Lung (tissue), 12 donors: ENCODE data around the gene ZBED6. TPM values are rescaled to one million over a fixed set of nuclear protein-coding genes. Genes with fewer than 3 reads are reported as not detected.

Experiments used
- ATAC-seq: fragments of 200-7000 bp; cut with Tn5 transposase; one replicate; pipeline ENCODE4 v1.9.1; 2020; ENCODE audit warnings: moderate number of reproducible peaks; ENCODE audit not compliant: insufficient read depth, low FRiP score
- DNase-seq, 3 donors: peaks; one replicate each; pipeline ENCODE4 v3.0.0-alpha.2; 2013 to 2017
- H3K27ac ChIP-seq, 2 donors: one replicate each; pipeline ENCODE4 v1.5.1; 2013; ENCODE audit warnings: mild to moderate bottlenecking in 2 of 2, moderate library complexity in 2 of 2, control low read depth in 1 of 2, inconsistent platforms in 1 of 2, low read depth in 1 of 2, low read length in 1 of 2
- H3K27me3 ChIP-seq, 3 donors: one replicate each; pipeline ENCODE4 v1.5.1; 2013; ENCODE audit warnings: low read length in 2 of 3; ENCODE audit not compliant: control insufficient read depth in 3 of 3, insufficient read depth in 3 of 3
- H3K36me3 ChIP-seq, 4 donors: one replicate each; pipeline ENCODE4 v1.5.1; 2013; ENCODE audit warnings: low read length in 4 of 4, mild to moderate bottlenecking in 1 of 4, moderate library complexity in 1 of 4; ENCODE audit not compliant: control insufficient read depth in 4 of 4, insufficient read depth in 4 of 4
- H3K4me1 ChIP-seq, 5 donors: one replicate each; pipeline ENCODE4 v1.5.1; 2013; ENCODE audit warnings: low read length in 5 of 5, mild to moderate bottlenecking in 2 of 5, moderate library complexity in 1 of 5; ENCODE audit not compliant: control insufficient read depth in 5 of 5, insufficient read depth in 5 of 5
- H3K4me3 ChIP-seq: one replicate; pipeline ENCODE4 v1.5.1; 2013; ENCODE audit warnings: mild to moderate bottlenecking, control low read depth, moderate library complexity
- H3K9ac ChIP-seq, 2 donors: one replicate each; pipeline ENCODE4 v1.5.1; 2013; ENCODE audit warnings: low read length in 2 of 2, control low read depth in 1 of 2; ENCODE audit not compliant: insufficient read depth in 1 of 2
- H3K9me3 ChIP-seq, 4 donors: one replicate each; pipeline ENCODE4 v1.5.1; 2013; ENCODE audit warnings: low read length in 3 of 4, mild to moderate bottlenecking in 1 of 4, moderate library complexity in 1 of 4; ENCODE audit not compliant: control insufficient read depth in 4 of 4, insufficient read depth in 3 of 4
- WGBS, 2 donors: extraction: QIAGEN DNeasy Blood & Tissue Kit; methylation state at CpG; one replicate each; pipeline ENCODE4 v1.1.7; 2013; 5-methylcytosine and 5-hydroxymethylcytosine counted together
- polyA plus RNA-seq, 2 donors: library from polyadenylated mRNA; stranded (reverse); fragments of 200-250 nt; gene quantifications; one replicate each; pipeline ENCODE4 v1.2.1, GENCODE V29; 2013
- total RNA-seq, 2 donors: library from RNA; depleted of rRNA in 1 of 2; stranded (reverse); fragments of >200 nt in 1 of 2; gene quantifications; one replicate each; pipeline ENCODE4 v1.2.1, GENCODE V29; 2014 to 2021
- TF ChIP-seq, protein P1 (sequence below): IDR thresholded peaks from 2 replicates; pipeline ENCODE4 v1.5.1; 2012; ENCODE audit warnings: mild to moderate bottlenecking; ENCODE audit errors: control extremely low read depth, extremely low read depth
- donor health status: control.
- donor health status: control.
- donor health status: Bipolar disorder and iron deficiency.
- donor health status: healthy.
- donor health status: DM: yes; HTN: yes; CAD: no.

ZBED6 gene
- total and polyA plus RNA-seq, 4 donors: 1.4 to 27.1 (median 11.9) TPM

DNA sequence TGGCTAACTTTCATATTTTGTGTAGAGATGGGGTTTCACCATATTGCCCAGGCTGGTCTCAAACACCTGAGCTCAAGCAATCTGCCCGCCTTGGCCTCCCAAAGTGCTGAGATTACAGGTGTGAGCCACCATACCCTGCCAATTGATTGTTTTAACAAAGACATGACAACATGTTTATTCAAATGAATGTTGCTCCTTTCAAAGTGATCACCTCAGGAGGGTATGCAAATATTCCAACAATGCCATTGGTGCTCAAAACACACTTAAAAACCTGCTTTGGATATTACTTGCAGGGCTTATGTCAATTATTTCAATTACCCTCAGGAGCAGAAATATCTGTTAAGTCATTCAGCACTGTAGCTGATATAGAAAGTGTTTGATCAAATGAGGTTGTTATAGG is 22.6 kb upstream of the ZBED6 start:
- TF ChIP-seq, protein P1, sequence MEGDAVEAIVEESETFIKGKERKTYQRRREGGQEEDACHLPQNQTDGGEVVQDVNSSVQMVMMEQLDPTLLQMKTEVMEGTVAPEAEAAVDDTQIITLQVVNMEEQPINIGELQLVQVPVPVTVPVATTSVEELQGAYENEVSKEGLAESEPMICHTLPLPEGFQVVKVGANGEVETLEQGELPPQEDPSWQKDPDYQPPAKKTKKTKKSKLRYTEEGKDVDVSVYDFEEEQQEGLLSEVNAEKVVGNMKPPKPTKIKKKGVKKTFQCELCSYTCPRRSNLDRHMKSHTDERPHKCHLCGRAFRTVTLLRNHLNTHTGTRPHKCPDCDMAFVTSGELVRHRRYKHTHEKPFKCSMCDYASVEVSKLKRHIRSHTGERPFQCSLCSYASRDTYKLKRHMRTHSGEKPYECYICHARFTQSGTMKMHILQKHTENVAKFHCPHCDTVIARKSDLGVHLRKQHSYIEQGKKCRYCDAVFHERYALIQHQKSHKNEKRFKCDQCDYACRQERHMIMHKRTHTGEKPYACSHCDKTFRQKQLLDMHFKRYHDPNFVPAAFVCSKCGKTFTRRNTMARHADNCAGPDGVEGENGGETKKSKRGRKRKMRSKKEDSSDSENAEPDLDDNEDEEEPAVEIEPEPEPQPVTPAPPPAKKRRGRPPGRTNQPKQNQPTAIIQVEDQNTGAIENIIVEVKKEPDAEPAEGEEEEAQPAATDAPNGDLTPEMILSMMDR: no peak
- Histone ChIP-seq H3K9me3 (no peaks in the 10 kb centered on the region), H3K9ac (no peak overlapping the region), H3K27ac (no peak overlapping the region), H3K4me1 (peaks cover 0 to 14% (median 4%) of the 10 kb centered on the region in 5 donors), H3K36me3 (no peaks in the 10 kb centered on the region), H3K27me3 (no peaks in the 10 kb centered on the region), H3K4me3 (no peak overlapping the region)
- 98 to 100% methylated on average over 1 of the region's 1 CpG for WGBS, 2 donors
- ATAC-seq (no peak), DNase-seq (no peak)

DNA sequence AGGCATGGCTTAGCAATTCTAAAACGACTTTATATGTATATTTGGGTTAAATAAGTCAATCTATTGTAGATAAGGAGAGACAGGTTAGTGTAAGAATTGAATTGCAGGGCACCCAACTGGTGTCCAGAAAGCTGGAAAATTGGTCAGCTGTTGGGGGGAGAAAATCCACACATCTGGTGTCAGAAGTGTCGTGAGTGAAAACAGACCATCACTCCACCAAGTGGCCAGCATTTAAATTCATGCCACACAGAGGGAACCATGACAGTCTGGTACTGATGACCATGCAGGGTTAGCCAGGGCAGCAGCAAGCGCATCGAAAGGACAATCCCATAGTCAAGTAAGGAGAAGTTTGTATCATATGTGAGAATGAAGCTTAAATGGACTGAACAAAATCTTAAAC is 18.8 kb upstream of the ZBED6 start:
- TF ChIP-seq, protein P1: no peak
- no peaks in the 10 kb centered on the region for H3K36me3 ChIP-seq
- H3K4me1 ChIP-seq: peaks cover 0 to 7% (median 0%) of the 10 kb centered on the region in 5 donors
- H3K27me3 ChIP-seq: no peaks in the 10 kb centered on the region
- ATAC-seq (no peak), DNase-seq (no peak)
- H3K4me3 ChIP-seq: no peak overlapping the region
- H3K9me3 ChIP-seq: no peaks in the 10 kb centered on the region
- WGBS, 2 donors: 69 to 78% methylated on average over 4 of the region's 4 CpGs
- H3K9ac ChIP-seq: no peak overlapping the region
- H3K27ac ChIP-seq: no peak overlapping the region

DNA sequence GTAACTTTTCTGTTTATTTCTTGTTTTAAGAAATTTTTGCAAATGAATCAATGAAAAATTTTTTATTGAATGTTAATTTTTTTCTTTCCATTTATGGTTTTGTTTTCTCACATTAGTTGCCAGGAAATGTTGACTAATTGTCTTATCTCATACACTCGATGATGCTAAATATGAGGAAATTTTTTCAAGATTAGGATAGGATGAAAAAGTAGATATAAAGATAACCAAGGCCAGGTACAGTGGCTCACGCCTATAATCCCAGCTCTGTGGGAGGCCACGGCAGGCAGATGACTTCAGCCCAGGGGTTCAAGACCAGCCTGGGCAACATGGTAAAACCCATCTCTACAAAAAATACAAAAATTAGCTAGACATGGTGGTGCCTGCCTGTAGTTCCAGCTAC is 17.8 kb upstream of the ZBED6 start:
- Histone ChIP-seq H3K4me1 (no peaks in the 10 kb centered on the region), H3K27me3 (no peaks in the 10 kb centered on the region), H3K9me3 (no peaks in the 10 kb centered on the region), H3K36me3 (no peaks in the 10 kb centered on the region), H3K27ac (no peak overlapping the region), H3K4me3 (no peak overlapping the region), H3K9ac (no peak overlapping the region)
- no peak for DNase-seq
- WGBS, 2 donors: 70 to 75% methylated on average over 3 of the region's 3 CpGs
- ATAC-seq: no peak
- TF ChIP-seq, protein P1: no peak

DNA sequence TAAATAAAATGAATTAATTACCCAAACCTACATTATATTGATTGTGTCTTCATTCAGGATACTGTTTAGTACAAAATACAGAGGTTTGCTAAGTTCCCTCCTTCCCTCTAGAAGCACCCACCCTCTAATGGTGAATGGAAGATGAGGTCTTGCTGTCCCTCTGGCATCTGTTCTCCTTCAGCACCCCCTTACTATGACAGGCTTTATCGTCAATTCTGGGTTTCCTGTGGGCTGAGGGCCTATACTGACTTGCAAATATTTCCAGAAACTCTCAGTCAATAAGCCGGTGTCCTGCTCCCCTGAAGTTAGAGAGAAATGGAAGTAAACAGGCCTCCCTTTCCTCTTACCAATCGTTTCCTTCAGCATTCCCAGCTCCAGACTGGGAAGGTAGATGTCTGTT is 17.3 kb upstream of the ZBED6 start:
- Histone ChIP-seq H3K9me3 (no peaks in the 10 kb centered on the region), H3K27ac (no peak overlapping the region), H3K9ac (no peak overlapping the region), H3K4me3 (no peak overlapping the region), H3K27me3 (no peaks in the 10 kb centered on the region), H3K36me3 (no peaks in the 10 kb centered on the region), H3K4me1 (no peaks in the 10 kb centered on the region)
- ATAC-seq: no peak
- no peak for DNase-seq
- TF ChIP-seq, protein P1: no peak
- 34 to 61% methylated on average over 3 of the region's 3 CpGs for WGBS, 2 donors
